Karpas-422 (cell line): Measurements from ENCODE around the gene KNG1. TPM values are rescaled to one million over a fixed set of nuclear protein-coding genes. Genes with fewer than 3 reads are reported as not detected.
"Not testable (repeated sequence)": the region's sequence is repeated elsewhere in the genome, so short reads cannot be mapped to it uniquely, and the experiment has no call there.

ENCODE experiments used
- DNase-seq: peaks from one replicate; pipeline ENCODE4 v3.0.0-alpha.2; 2015
- H2AFZ ChIP-seq: fragments of 200-600 bp; sonication (generic); 2 replicates; pipeline ENCODE4 v1.6.1; 2014; ENCODE audit warnings: antibody characterized with exemption, low read length, mixed read lengths
- H3K27ac ChIP-seq: fragments of 200-600 bp; sonication (generic); 2 replicates; pipeline ENCODE4 v1.5.1; 2014; ENCODE audit warnings: mild to moderate bottlenecking, low read length, moderate library complexity
- H3K27me3 ChIP-seq: fragments of 200-600 bp; sonication (generic); 2 replicates; pipeline ENCODE4 v1.6.1; 2014; ENCODE audit warnings: low read length, mixed read lengths
- H3K36me3 ChIP-seq: fragments of 200-600 bp; sonication (generic); 2 replicates; pipeline ENCODE4 v1.6.1; 2014; ENCODE audit warnings: low read length, mixed read lengths; ENCODE audit not compliant: insufficient read depth
- H3K4me1 ChIP-seq: fragments of 200-600 bp; sonication (generic); 2 replicates; pipeline ENCODE4 v1.6.1; 2014; ENCODE audit warnings: mild to moderate bottlenecking, low read length, mixed read lengths
- H3K4me2 ChIP-seq: fragments of 200-600 bp; sonication (generic); 2 replicates; pipeline ENCODE4 v1.6.1; 2014; ENCODE audit warnings: low read length, low read depth, mild to moderate bottlenecking; ENCODE audit not compliant: poor library complexity, severe bottlenecking
- H3K4me3 ChIP-seq: fragments of 200-600 bp; sonication (generic); 2 replicates; pipeline ENCODE4 v1.5.1; 2014; ENCODE audit warnings: mild to moderate bottlenecking, antibody characterized with exemption, low read length, mixed read lengths
- H3K79me2 ChIP-seq: fragments of 200-600 bp; sonication (generic); 2 replicates; pipeline ENCODE4 v1.6.1; 2014; ENCODE audit warnings: mild to moderate bottlenecking, low read length, mixed read lengths
- H3K9ac ChIP-seq: fragments of 200-600 bp; sonication (generic); 2 replicates; pipeline ENCODE4 v1.6.0; 2014; ENCODE audit warnings: low read length
- H3K9me2 ChIP-seq: fragments of 200-600 bp; sonication (generic), shearing (Covaris generic); replicated peaks from 2 replicates; pipeline ENCODE4 v1.6.0; 2014; ENCODE audit warnings: mild to moderate bottlenecking, low read length, moderate library complexity; ENCODE audit not compliant: insufficient read depth
- H3K9me3 ChIP-seq: fragments of 300-700, 200-600 bp; sonication (generic); 2 replicates; pipeline ENCODE4 v1.6.1; 2014; ENCODE audit warnings: low read length, mixed read lengths
- H4K20me1 ChIP-seq: fragments of 200-600 bp; sonication (generic); 2 replicates; pipeline ENCODE4 v1.6.1; 2014; ENCODE audit warnings: mild to moderate bottlenecking, antibody characterized with exemption, low read length, low read depth; ENCODE audit not compliant: insufficient read depth
- total RNA-seq: library from RNA; depleted of rRNA; stranded (reverse); fragments of >200 nt; shearing (Covaris generic); gene quantifications from 2 replicates; pipeline ENCODE4 v1.2.3, GENCODE V29; 2014; ENCODE audit warnings: low replicate concordance

Gene KNG1
- total RNA-seq, 1 experiment from 2014 or later: not detected

DNA sequence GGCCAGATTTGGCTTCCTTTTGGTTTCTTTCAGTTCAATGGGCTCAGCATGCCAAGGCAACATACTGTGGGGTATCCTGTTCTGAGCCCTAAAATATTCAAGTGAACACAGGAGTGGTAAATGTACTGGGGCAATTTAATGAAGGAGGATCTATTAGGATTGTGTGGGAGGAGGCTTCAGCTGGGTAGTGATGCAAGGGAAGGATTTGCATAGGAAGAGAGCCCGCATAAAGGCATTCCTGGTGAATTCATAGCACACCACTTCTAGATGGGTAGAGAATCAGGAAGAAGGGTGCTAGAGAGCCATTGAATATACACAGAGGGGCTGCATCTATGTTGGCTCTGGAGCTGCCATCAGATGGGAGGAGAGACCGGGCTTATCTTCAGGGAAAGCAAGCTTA, 20.6 kb upstream of the KNG1 start:
- no peaks in the 10 kb centered on the region for H3K27me3 ChIP-seq

DNA sequence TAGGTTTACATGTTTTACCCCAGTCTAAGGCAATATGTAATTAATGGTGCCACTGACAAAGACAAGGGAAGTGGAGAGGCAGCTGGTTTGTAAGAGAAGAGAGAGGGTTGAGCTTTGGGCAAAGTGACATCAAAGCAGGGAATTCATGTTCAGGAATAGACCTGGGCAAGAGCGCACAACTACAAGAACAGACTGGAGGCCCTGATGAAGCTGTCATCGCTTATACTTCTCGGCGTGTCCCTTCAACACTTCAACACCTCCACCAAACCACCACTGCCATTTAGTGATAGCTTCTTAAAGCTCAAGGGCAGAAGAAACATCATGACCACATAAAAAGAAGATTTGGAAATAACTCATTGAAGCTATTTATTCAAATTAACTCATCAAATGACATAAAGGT, 19.6 kb upstream of the KNG1 start:
- no peaks in the 10 kb centered on the region for H3K36me3 ChIP-seq
- H3K9ac ChIP-seq: no peak overlapping the region
- H3K9me2 ChIP-seq: no peaks in the 10 kb centered on the region
- H3K4me2 ChIP-seq: no peak overlapping the region
- no peak for DNase-seq
- H3K27me3 ChIP-seq: no peaks in the 10 kb centered on the region
- H4K20me1 ChIP-seq: no peaks in the 10 kb centered on the region
- H2AFZ ChIP-seq: no peak overlapping the region
- H3K4me1 ChIP-seq: no peaks in the 10 kb centered on the region
- H3K27ac ChIP-seq: no peak overlapping the region
- no peaks in the 10 kb centered on the region for H3K79me2 ChIP-seq
- no peak overlapping the region for H3K4me3 ChIP-seq
- H3K9me3 ChIP-seq: no peaks in the 10 kb centered on the region

More for the DNA sequence above, 20.6 kb upstream of the KNG1 start:
- no peaks in the 10 kb centered on the region for H3K9me2 ChIP-seq
- no peaks in the 10 kb centered on the region for H3K79me2 ChIP-seq
- no peak for DNase-seq
- no peak overlapping the region for H2AFZ ChIP-seq
- no peaks in the 10 kb centered on the region for H4K20me1 ChIP-seq
- no peak overlapping the region for H3K27ac ChIP-seq
- no peak overlapping the region for H3K4me3 ChIP-seq
- H3K4me1 ChIP-seq: no peaks in the 10 kb centered on the region
- no peak overlapping the region for H3K9ac ChIP-seq
- no peaks in the 10 kb centered on the region for H3K36me3 ChIP-seq
- H3K9me3 ChIP-seq: no peaks in the 10 kb centered on the region
- H3K4me2 ChIP-seq: no peak overlapping the region

DNA sequence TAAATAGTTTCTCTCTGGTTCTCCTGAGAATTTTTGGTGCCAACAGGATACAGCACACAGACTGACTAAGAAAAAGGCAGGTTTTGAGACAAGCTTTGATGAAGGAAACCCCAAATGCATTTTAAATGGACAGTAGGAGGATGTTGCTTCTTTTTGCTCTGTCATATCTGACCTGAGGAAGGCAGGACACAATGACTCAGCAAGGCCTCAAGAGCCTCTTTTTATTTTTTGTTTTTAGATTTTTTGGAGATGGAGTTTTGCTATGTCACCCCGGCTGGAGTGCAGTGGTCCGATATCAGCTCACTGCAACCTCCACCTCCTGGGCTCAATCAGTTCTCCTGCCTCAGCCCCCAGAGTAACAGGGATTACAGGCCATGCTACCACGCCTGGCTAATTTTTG, 16.9 kb upstream of the KNG1 start:
- DNase-seq: no peak
- Histone ChIP-seq H2AFZ (no peak overlapping the region), H3K27ac (no peak overlapping the region), H3K9me3 (no peaks in the 10 kb centered on the region), H3K79me2 (no peaks in the 10 kb centered on the region), H3K9ac (no peak overlapping the region), H4K20me1 (no peaks in the 10 kb centered on the region), H3K4me1 (no peaks in the 10 kb centered on the region), H3K4me3 (no peak overlapping the region), H3K9me2 (no peaks in the 10 kb centered on the region), H3K27me3 (no peaks in the 10 kb centered on the region), H3K36me3 (no peaks in the 10 kb centered on the region), H3K4me2 (no peak overlapping the region)

DNA sequence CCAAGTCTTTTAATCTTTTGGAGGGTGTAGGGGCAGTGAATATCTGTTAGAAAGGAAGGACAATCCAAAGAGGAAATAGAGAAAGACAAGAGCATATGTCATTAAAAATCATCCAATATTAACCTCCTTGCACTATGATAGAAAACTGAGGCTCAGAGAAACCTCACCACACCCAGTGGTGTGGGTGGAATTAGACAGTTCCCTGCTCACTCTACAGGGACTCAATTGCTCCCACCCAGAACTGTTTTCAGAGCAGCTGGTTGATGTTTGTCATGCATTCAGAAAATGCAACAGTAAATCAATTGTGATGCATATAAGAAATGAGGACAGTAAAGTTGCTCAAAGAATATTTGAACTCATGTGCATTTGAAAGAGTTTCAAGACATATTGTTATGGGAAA, 14.7 kb upstream of the KNG1 start:
- not testable (repeated sequence) for H2AFZ ChIP-seq, H3K79me2 ChIP-seq, H3K9me2 ChIP-seq, H3K4me2 ChIP-seq, H3K27ac ChIP-seq, H3K4me3 ChIP-seq, H3K36me3 ChIP-seq, H4K20me1 ChIP-seq, H3K4me1 ChIP-seq, H3K9ac ChIP-seq, H3K27me3 ChIP-seq, H3K9me3 ChIP-seq, DNase-seq

DNA sequence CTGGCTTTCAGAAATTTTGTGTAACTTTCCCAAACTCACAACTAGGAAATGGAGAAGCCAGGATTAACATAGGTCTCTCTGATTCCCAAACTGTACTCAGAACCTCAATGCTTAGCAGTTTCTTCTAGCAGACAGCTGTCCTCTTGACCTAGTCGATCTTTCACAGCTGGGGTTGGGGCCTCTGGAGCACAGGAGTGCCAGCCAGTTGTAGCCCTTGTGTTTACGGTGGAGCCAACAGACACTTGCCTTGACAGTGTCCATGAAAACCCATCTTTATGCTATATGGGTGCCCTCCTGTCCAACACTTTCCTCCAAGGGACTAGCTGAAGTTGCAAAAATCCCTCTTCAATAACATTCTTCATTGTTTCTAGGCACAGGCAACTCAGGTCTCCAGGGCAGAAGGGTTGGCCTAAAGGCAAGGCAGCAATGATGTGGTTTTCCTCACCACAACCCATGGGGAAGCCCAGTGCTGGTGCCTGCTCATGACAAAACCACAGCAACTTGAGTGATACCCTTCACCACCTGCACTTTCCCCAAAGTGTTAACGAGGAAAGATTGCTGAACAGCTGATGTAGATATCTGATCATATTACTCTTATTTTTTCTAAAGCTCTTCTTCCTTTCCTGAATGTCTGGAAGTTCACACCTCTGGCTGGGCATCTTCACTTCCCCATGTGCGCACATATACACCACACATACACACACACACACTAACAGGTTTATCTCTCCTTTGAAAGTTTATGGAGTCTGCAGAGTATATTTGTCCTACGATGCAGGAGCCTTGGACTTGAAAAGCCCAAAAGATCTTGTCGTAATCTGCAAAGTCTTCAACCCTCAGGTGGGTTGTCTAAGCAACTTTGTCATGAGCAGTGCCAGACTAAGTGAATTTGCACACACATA, 11.0 kb upstream of the KNG1 start:
- Histone ChIP-seq H3K36me3 (no peaks in the 10 kb centered on the region), H2AFZ (no peak overlapping the region), H3K4me2 (no peak overlapping the region), H3K79me2 (no peaks in the 10 kb centered on the region), H3K4me1 (no peaks in the 10 kb centered on the region), H3K4me3 (no peak overlapping the region), H4K20me1 (no peaks in the 10 kb centered on the region), H3K27ac (no peak overlapping the region), H3K9ac (no peak overlapping the region), H3K9me2 (no peaks in the 10 kb centered on the region), H3K27me3 (peaks cover 4% of the 10 kb centered on the region), H3K9me3 (no peaks in the 10 kb centered on the region)
- no peak for DNase-seq

DNA sequence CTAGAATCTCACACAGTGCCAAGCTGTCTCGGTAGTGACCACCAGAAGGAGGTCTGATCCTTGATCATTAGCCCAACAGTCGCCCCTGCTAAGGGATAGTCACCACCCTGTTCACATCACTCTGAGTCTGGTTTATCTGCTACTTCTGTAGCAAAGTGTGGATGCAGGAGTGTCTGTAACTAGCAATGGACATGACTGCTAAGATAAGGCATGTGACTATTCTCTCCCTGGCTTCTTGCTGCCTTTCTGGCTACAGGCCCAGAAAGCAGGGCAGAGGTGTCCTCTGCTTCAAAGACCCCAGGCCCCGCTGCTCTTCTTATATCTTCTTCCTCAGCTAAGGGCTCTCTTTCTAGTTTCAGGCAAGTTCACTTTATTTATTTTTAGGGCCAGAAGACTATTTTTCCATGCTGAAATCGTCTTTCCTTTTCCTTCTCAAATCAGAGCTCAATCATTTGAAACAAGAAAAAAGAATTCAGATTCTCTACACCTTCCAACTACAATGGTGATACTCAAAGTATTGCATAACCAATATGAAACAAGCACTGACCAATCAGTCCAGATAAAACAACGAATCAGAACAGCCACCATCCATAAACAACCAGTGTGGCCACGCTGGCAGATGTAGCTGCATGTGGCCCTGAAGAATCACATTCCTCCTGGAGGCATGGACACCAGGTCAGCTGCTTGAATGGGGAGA, 8.0 kb upstream of the KNG1 start:
- Histone ChIP-seq H3K36me3 (no peaks in the 10 kb centered on the region), H3K4me2 (no peak overlapping the region), H4K20me1 (no peaks in the 10 kb centered on the region), H3K9ac (no peak overlapping the region), H3K9me2 (no peaks in the 10 kb centered on the region), H2AFZ (no peak overlapping the region), H3K4me1 (no peaks in the 10 kb centered on the region), H3K27ac (no peak overlapping the region), H3K9me3 (no peaks in the 10 kb centered on the region), H3K27me3 (peaks cover 4% of the 10 kb centered on the region), H3K79me2 (no peaks in the 10 kb centered on the region), H3K4me3 (no peak overlapping the region)
- DNase-seq: no peak

DNA sequence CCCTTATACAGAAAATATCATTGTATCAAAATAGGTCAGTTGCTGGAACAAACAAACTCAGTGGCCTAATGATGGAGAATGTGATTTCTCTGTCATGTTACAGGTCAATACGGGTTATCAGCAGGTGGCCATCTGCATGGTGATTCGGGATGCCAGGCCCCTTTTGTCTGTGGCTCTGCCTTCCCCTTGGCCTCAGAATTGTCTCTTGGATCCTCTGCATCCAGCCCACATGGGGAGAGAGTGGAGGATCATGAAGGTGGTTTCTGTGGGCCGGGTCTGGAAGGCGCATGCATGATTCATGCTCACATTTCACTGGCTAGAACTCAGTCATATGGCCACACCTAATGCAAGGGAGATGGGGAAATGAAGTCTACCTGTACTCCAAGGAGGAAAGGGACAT, 6.5 kb upstream of the KNG1 start:
- not testable (repeated sequence) for H3K4me2 ChIP-seq, H4K20me1 ChIP-seq, H3K27ac ChIP-seq, H3K4me3 ChIP-seq, H2AFZ ChIP-seq, H3K79me2 ChIP-seq, DNase-seq, H3K9me2 ChIP-seq, H3K36me3 ChIP-seq, H3K9ac ChIP-seq, H3K9me3 ChIP-seq, H3K4me1 ChIP-seq, H3K27me3 ChIP-seq

DNA sequence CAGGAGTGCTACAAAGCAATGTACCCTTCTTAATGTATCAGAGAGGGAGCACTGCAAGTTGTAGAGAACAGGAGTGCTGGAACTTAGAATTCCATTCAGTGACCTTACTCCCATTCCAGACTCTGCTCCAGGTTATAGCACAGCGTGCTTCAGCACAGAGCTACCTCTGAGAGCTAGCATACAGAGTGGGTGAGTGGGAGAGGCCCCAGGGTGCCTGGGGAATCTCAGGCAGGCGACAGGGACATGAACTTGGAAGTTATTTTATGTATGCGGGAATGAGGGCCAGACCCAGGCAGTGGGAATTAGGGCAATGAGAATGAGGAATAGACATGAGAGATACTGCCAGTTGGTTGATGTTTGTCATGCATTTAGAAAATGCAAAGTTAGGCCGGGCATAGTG, 3.7 kb upstream of the KNG1 start:
- no peaks in the 10 kb centered on the region for H3K9me3 ChIP-seq
- H3K9ac ChIP-seq: no peak overlapping the region
- H3K27ac ChIP-seq: no peak overlapping the region
- no peak overlapping the region for H3K4me3 ChIP-seq
- H3K27me3 ChIP-seq: no peaks in the 10 kb centered on the region
- no peak overlapping the region for H3K4me2 ChIP-seq
- H2AFZ ChIP-seq: no peak overlapping the region
- no peaks in the 10 kb centered on the region for H3K36me3 ChIP-seq
- H3K79me2 ChIP-seq: no peaks in the 10 kb centered on the region
- H4K20me1 ChIP-seq: no peaks in the 10 kb centered on the region
- no peaks in the 10 kb centered on the region for H3K9me2 ChIP-seq
- no peak for DNase-seq
- no peaks in the 10 kb centered on the region for H3K4me1 ChIP-seq
